Amygdala (tissue), 56 donors: Measurements from ENCODE around the gene CYYR1.
"Not testable (repeated sequence)": the region's sequence is repeated elsewhere in the genome, so short reads cannot be mapped to it uniquely, and the experiment has no call there.

Experiments used
- DNase-seq, 56 donors: peaks; one replicate each; lab custom pipeline; 2025; lab: John Stamatoyannopoulos, UW

Gene CYYR1

GRCh38 chr21:26495283-26495849 lies 77.7 kb downstream of the CYYR1 start:
- DNase-seq, result no peak

- no peak for DNase-seq
These were observed 81.4 kb downstream of the CYYR1 start for GRCh38 chr21:26491663-26492062.

GRCh38 chr21:26490771-26491170 lies 82.3 kb downstream of the CYYR1 start:
- DNase-seq, result no peak

- no peak for DNase-seq
These were observed 83.3 kb downstream of the CYYR1 start for GRCh38 chr21:26489781-26490180.

GRCh38 chr21:26487981-26488480 lies 85.1 kb downstream of the CYYR1 start:
- no peak for DNase-seq

- no peak for DNase-seq
These were observed 99.6 kb downstream of the CYYR1 start for GRCh38 chr21:26473471-26473870.

- DNase-seq, result peak in 1 of 56 donors; percentile 14
These were observed 102.0 kb downstream of the CYYR1 start for GRCh38 chr21:26471099-26471471.

- no peak for DNase-seq
These were observed 102.6 kb downstream of the CYYR1 start for GRCh38 chr21:26470351-26471098.

GRCh38 chr21:26469789-26470188 lies 103.3 kb downstream of the CYYR1 start:
- peak in 10 of 56 donors; percentile 1 to 40 (median 8) for DNase-seq

- DNase-seq, result no peak
These were observed 107.2 kb downstream of the CYYR1 start for GRCh38 chr21:26465916-26466315.

- DNase-seq, result no peak
These were observed 111.6 kb downstream of the CYYR1 start for GRCh38 chr21:26461500-26461899.

- no peak for DNase-seq
These were observed 112.5 kb downstream of the CYYR1 start for GRCh38 chr21:26460621-26461020.

GRCh38 chr21:26458854-26459253 lies 114.2 kb downstream of the CYYR1 start:
- DNase-seq, result not testable (repeated sequence)

GRCh38 chr21:26457817-26458216 lies 115.3 kb downstream of the CYYR1 start:
- no peak for DNase-seq

GRCh38 chr21:26453267-26453666 lies 119.8 kb downstream of the CYYR1 start:
- no peak for DNase-seq

- DNase-seq, result no peak
These were observed 121.9 kb downstream of the CYYR1 start for GRCh38 chr21:26451081-26451740.

- DNase-seq, result peak in 5 of 56 donors; percentile 5 to 42 (median 9)
These were observed 123.9 kb downstream of the CYYR1 start for GRCh38 chr21:26449161-26449560.

GRCh38 chr21:26448751-26449150 lies 124.3 kb downstream of the CYYR1 start:
- no peak for DNase-seq

GRCh38 chr21:26447932-26448475 lies 125.1 kb downstream of the CYYR1 start:
- DNase-seq, result no peak

GRCh38 chr21:26445440-26445839 lies 127.6 kb downstream of the CYYR1 start:
- DNase-seq, result no peak

GRCh38 chr21:26444646-26445045 lies 128.4 kb downstream of the CYYR1 start:
- no peak for DNase-seq
